IPS DF 4.7 (cell line): ENCODE measurements around the gene TSGA10IP.

ENCODE experiments used
- DNase-seq: peaks from one replicate; pipeline ENCODE4 v3.0.0-alpha.2; 2013; ENCODE audit warnings: low spot score; ENCODE audit errors: extremely low read depth

TSGA10IP gene

DNA sequence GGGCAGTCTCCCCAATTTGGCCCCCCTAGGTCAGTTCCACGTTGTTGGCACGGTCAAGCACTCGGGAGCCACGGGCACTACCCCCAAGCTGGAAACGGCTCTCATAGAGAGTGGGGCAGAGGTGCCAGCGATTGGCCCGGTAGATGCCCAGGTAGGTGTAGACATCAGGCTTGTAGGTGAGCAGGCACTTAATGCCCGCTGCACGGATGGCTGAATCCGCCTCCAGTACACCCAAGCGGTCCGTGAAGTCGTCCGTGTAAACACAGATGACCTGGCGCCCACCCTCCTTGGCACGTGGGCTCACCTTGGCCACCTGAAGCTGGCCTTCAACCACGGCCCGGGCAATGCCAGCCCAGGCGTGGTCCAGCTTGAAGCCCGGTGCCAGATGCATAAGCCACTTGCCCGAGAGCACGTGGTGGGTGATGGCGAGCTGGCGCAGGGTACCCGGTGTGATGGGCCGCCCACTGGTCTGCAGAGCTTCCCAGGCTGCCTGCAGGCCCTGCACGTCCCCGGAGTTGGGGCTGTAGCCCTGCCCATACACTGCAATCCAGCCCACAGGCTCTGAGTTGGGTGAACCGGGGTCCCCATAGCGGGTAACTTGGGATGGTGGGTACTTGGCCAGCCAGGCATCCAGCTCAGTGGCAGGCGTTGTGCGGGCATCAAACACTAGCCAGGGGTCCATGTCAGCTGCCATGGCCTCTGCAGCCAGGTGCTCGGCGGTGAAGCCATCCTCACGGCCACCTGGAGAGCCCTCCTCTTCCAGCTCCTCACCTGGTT lies 27.7 kb upstream of the TSGA10IP start:
- DNase-seq: no peak

GRCh38 chr11:65918211-65919140 lies 26.8 kb upstream of the TSGA10IP start, which contains the start of gene C11orf68:
TSS of gene C11orf68 (minus strand) at chr11:65919062. CDS start at chr11:65919031, 31 bp downstream.
- no peak for DNase-seq

DNA sequence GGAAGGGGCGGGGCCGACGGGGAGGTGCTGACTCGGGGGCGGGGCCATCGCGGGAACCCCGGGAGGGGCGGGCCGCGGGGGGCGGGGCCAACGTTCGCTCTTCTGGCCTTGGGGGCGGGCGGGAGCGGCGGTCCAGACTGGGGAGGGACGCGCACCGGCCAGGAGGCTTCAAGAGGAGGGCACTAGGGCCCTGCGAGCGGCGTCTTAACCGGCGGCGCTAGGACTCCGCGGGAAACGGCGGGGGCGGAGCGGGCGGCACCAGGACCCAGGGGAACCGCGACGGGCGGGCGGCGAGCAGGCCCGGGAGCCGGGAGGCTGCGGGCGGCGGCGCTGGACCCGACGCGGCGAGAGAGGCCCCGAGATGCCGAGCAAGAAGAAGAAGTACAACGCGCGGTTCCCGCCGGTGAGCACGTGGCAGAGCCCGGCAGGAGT lies 26.1 kb upstream of the TSGA10IP start, which contains the start of gene DRAP1:
Gene DRAP1, plus strand, starts transcription at position 286 of the 432 bp plus-strand sequence. Its CDS starts 76 bp downstream, at position 362.
- peak; percentile 56 for DNase-seq

- no peak for DNase-seq
Observed at GRCh38 chr11:65919573-65920371, 25.5 kb upstream of the TSGA10IP start.

DNA sequence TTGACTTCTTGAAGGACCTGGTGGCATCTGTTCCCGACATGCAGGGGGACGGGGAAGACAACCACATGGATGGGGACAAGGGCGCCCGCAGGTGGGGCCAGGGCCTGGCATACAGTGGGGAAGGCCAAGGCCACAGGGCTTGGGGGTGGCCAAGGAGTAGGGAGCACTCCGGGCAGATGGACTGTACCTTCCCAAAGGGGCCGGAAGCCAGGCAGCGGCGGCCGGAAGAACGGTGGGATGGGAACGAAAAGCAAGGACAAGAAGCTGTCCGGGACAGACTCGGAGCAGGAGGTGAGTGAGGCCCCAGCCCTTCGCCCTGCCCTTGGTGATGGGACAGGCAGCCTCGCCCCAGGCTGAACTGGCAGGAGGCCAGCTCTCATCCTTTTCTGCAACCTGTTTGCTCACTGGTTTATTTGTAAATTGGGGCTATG lies 24.9 kb upstream of the TSGA10IP start:
- DNase-seq: no peak

- no peak for DNase-seq
Observed at GRCh38 chr11:65921033-65921555, 24.2 kb upstream of the TSGA10IP start.

- no peak for DNase-seq
Observed at GRCh38 chr11:65921876-65922275, 23.4 kb upstream of the TSGA10IP start.

GRCh38 chr11:65922565-65922964 lies 22.7 kb upstream of the TSGA10IP start:
- DNase-seq: no peak

DNA sequence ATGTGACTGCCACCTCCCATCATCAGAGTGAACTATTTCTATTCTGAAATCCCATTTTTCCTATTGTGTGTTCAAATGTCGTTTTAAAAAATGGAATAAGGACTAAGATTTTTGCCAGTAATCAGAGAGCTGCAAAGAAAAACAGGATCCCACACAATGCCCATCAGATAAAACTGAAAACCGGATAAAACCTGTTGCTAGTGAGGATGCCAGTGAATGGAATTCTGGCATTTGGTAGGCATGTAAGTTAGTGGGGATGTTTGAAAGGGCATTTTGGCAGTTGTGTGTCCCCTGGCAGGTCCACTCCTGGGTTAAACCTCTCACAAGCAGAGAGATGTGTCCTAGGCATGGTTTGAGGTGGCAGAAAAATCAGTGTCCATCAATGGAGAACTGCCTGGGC lies 19.9 kb upstream of the TSGA10IP start:
- DNase-seq: no peak

DNA sequence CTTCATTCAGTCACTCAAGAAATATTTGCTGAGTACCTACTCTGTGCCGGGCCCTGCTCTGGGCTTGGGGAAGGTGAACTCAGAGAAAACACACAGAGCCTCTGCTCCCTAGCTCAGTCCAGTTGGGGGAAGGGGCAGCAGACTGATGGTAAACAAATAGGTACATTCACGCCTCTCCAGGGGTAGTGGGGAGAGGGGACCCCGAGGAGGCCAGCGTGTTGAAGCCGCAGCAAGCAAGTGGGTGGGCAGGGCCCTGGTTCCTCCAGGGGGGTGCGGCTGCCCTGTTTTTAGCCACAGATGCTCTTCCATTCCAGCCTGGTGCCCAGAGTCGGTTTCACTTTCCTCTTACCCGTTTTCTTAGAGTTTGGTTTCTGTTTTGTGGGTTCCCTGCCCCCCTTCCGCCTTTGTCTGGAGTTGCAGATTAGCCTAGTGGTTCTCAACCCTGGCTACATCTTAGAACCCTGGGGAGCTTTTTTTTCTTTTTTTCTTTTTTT lies 17.3 kb upstream of the TSGA10IP start:
- DNase-seq: no peak

DNA sequence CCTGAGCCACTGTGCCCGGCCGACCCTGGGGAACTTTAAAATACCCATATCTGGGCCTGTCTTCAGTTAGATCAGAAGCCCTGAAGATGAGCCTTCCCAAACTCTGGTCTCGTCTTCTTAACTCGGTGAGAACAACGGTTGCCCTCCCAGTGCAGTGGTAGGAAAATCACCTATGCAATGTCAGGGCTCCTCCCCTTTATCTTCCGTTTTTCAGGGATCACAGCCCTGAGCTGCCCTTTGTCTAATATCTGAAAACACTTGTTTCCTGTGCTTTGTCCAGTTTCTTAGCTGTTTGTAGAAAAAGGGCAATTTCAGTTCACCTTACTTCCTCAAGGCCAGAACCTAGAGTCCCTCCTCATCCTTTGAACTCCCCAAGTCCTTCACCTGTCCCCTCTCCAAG lies 16.6 kb upstream of the TSGA10IP start:
- DNase-seq: no peak

- no peak for DNase-seq
Observed at GRCh38 chr11:65931773-65932557, 13.3 kb upstream of the TSGA10IP start.

GRCh38 chr11:65932558-65932919 lies 12.7 kb upstream of the TSGA10IP start:
- DNase-seq: no peak

DNA sequence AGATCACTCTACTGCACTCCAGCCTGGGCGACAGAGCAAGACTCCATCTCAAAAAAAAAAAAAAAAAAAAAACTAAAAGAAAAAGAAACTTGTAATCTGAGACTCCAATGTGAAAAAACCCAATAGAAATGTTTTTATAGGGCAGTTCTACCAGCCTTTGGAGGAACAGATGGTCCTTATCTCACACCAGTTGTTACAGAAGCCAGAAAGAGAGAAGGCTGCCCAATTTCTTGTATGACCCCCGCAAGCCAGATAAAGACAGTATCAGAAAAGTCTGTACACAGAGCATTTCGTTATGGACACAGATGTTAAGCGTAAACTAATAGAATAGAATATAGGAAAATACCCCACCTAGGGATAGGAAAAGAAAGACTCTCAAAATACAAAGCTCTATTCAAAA lies 11.3 kb upstream of the TSGA10IP start:
- no peak for DNase-seq

DNA sequence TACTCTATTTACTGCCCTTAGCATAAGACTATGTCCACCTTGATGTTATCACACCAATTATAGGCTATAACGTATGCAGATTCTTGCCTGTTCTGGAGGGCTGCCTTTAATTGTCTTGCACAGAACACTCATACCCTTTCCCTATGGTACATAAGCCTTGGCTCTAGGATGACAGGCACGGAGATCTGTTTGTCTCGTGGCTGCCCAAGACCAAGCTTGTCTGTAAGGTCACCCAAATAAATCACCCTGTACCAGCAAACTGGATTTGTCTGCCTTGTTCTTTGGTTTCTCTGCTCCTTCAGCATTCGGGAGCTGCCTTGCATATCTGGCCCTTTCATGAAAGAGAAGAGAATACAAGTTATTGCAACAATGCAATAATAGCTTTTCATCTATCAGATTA lies 7.5 kb upstream of the TSGA10IP start:
- DNase-seq: no peak

- DNase-seq: no peak
Observed at GRCh38 chr11:65941720-65942310, 3.5 kb upstream of the TSGA10IP start.

DNA sequence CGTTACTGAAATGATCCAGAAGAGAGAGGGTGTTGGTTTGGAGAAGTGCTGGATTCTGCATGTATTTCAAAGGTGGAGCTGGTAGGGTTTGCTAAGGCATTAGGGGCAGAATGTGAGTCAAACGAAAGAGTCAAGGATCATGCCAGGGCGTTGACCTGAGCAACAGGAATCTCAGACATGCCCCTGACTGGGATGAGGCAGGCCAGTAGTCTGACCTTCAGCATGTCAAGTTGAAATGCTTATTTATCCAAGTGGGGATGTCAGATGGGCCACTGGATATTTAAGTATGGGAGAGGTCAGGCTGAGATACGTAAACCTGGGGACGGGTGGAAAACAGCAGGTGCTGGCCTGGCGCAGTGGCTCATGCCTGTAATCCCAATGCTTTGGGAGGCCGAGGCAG lies 2.7 kb upstream of the TSGA10IP start:
- no peak for DNase-seq

DNA sequence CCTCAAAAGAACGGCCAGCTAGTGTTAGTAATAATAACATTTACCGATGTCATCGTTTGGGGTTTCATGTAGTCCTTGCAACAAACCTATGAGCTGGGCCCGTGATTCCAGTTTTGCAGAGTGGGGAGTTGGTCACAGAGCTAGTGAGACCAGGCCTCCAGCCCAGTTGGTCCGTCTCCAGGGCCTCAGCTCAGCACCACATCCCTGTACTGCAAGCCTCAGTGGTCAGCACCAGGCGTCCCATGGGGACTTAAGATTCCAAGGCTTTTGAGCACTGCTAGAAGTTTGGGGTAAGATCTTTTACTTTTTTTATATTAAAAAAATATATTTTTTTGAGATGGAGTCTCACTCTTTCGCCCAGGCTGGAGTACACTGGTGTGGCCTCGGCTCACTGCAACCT lies 1.1 kb upstream of the TSGA10IP start:
- no peak for DNase-seq

DNA sequence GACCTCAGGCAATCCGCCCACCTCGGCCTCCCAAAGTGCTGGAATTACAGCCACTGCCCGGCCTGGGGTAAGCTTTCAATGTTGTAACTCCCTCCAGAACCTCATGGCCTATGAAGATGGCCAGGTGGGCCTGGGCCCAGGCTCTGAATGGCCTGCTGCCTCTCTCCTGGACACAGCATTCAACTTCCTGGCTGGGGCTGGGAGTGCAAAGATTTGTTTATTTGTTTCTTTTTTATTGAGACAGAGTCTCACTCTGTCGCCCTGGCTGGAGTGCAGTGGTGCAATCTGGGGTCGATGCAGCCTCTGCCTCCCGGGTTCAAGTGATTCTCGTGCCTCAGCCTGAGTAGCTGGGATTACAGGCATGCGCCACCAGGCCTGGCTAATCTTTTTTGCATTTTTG lies 513 bp upstream of the TSGA10IP start:
- DNase-seq: no peak
